Measurements from ENCODE around the gene MRPS27.

The MRPS27 gene

DNA sequence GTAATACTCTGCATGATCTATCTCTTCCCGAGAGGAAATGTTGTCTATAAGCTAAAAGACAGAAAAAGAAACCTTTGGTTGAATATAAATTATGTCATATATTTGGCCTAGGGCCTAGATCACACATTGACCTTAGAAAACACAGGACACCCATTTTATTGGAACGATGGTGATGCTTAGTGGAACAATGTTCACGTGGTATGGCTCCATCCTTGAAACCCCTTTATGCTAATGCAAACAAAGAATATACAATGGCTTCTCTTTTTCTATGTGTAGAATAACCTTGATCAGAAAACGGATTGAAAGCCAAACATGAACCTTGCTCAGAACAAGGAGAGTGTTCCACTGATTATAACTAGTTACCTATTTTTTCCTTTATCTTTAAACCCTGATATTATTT, 24.5 kb downstream of the MRPS27 start:
- no peak overlapping the region for H3K4me3 ChIP-seq (ENCODE audit: low read length)
- DNase-seq (ENCODE audit: low read depth, low spot score), result no peak

GRCh38 chr5:72294473-72294872, 25.6 kb downstream of the MRPS27 start:
- no peak for DNase-seq (ENCODE audit: low read depth, low spot score)
- no peak overlapping the region for H3K4me3 ChIP-seq (ENCODE audit: low read length)

GRCh38 chr5:72293495-72294055, 26.5 kb downstream of the MRPS27 start:
- H3K4me3 ChIP-seq (ENCODE audit: low read length), result no peak overlapping the region
- no peak for DNase-seq (ENCODE audit: low read depth, low spot score)

DNA sequence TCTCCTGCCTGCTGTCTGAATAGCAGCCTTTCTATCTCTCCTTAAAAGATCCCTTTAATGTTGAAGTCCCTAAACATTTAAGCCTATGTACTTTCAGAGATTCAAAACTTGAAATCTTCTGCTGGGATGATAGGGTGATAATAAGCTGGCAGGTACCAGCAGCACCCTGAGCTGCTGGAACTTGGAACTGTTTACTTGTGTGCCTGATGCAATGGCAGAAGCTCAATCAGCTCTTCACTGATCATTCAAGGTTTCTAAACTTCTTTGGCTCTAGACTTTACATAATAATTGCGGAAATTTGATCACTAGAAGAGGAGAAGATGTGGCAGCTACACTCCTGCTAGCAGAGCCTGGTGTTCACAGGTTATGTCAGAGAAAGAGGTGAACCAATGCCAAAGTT, 27.6 kb downstream of the MRPS27 start:
- DNase-seq (ENCODE audit: low read depth, low spot score), result no peak
- no peak overlapping the region for H3K4me3 ChIP-seq (ENCODE audit: low read length)

DNA sequence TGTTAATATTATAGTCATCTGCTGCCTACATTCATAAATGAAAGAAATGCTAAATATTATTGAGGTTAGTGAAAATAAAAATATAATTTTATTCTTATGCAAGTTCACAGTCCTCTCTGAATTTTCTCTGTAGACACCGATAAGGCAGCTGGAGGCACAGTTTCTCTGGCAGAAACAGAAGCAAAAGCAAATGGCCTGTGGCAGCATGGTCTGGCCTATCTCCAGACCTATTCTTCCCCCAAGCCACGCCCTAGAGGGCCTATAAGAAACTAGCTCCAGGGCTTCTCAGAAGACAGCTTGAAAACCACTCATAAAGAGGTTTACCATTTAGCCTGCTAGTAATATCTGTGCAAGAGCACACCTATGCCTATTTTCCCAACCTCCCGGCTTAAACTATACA, 28.4 kb downstream of the MRPS27 start:
- no peak for DNase-seq (ENCODE audit: low read depth, low spot score)

GRCh38 chr5:72290356-72291133, 29.5 kb downstream of the MRPS27 start:
- H3K4me3 ChIP-seq (ENCODE audit: low read length), result no peak overlapping the region
- no peak for DNase-seq (ENCODE audit: low read depth, low spot score)

More for the DNA sequence above, 28.4 kb downstream of the MRPS27 start:
- no peak overlapping the region for H3K4me3 ChIP-seq (ENCODE audit: low read length)

GRCh38 chr5:72288924-72289323, 31.1 kb downstream of the MRPS27 start:
- DNase-seq (ENCODE audit: low read depth, low spot score), result no peak

GRCh38 chr5:72286798-72287197, 33.2 kb downstream of the MRPS27 start:
- no peak overlapping the region for H3K4me3 ChIP-seq (ENCODE audit: low read length)

More at GRCh38 chr5:72288924-72289323, 31.1 kb downstream of the MRPS27 start:
- no peak overlapping the region for H3K4me3 ChIP-seq (ENCODE audit: low read length)

DNA sequence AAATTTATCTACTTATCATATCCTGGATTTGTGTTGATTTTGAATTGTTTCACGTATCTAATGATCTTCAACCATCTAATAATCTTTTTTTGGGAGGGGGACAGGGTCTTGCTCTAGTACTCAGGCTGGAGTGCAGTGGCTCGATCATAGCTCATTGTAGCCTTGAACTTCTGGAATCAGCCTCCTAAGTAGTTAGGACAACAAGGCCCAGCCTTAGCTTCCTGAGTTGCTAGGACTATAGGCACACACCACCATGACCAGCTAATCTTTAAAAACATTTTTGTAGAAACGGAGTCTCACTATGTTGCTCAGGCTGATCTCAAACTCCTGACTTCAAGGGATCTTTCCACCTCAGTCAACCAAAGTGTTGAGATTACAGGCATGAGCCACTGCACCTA, 34.6 kb downstream of the MRPS27 start:
- H3K4me3 ChIP-seq (ENCODE audit: low read length), result no peak overlapping the region

More at GRCh38 chr5:72286798-72287197, 33.2 kb downstream of the MRPS27 start:
- DNase-seq (ENCODE audit: low read depth, low spot score), result no peak

DNA sequence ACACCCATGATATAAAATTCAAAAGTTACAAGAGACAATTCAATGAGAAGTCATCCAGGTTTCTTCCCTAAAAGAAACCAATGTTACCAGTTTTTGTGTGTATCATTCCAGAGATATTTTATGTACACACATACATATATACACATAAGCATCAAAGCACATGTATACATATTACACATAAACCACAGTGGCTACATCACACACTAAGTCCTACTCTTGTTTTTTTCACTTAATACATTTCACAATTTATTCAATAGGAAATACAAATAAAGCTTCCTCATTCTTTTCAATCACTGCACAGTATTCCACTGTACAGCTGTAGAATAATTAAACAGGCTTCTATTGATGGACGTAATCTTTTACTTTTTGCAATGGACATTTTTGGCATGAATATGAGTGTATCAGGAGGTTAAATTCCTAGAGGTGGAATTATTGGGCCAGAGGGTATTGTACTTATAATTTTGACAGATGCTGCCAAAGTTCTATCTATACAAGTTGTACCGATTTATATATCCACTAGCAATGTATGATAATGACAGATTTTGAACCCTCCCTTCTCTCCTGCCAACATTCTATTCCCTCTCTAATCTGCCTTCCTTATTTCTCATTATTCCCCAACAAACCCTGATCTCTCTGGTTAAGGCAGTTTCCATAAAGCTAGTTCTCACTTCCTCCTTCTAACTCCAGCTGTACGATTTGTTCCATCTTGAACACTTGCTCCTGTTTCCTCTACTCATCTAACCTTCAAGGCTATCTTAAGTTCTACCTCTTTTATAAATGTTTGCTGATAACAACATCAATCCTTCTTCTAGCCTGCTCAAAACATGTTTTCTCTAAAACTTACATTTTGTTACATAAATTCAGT, 35.2 kb downstream of the MRPS27 start:
- H3K4me3 ChIP-seq (ENCODE audit: low read length), result no peak overlapping the region
- DNase-seq (ENCODE audit: low read depth, low spot score), result no peak

More for the DNA sequence above, 34.6 kb downstream of the MRPS27 start:
- DNase-seq (ENCODE audit: low read depth, low spot score), result no peak

DNA sequence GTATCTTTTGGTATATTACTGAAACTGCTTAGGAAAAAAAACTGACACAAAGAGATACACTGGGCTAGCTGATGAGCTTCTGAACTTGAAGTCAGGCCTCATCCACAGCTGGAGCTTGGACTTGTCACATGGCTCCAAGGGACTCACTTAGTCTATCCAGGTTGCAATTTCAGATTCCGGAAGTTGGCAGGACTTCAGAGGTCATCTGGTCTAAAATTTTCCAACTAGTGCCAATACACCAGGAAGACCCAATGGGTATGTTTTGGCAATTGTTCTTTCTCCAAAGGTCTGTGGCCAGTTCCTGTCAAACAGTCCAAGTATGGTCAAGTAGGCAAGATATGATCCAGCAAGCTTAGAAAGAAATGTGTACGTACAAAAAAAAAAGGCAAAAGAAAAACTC, 36.7 kb downstream of the MRPS27 start:
- H3K4me3 ChIP-seq (ENCODE audit: low read length), result no peak overlapping the region
- no peak for DNase-seq (ENCODE audit: low read depth, low spot score)

DNA sequence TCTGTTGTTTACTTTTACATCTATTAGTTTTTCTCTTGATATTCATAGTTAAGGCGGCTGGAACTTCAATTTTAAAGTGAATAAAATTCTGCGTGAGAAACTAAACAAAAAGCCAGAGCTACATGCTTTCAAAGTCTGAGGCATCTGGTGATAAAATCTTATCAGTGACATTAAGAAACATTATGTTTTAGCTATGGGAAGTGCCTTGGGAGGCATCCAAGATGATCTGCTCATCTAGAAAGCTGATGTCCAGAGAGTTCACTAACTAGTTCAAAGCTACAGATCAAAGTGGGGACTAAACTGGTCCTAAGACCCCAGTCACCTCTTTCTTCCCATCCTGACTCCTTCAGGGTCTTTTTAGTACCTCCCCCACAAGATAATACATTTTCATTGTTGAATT, 37.2 kb downstream of the MRPS27 start:
- H3K4me3 ChIP-seq (ENCODE audit: low read length), result no peak overlapping the region
- no peak for DNase-seq (ENCODE audit: low read depth, low spot score)

DNA sequence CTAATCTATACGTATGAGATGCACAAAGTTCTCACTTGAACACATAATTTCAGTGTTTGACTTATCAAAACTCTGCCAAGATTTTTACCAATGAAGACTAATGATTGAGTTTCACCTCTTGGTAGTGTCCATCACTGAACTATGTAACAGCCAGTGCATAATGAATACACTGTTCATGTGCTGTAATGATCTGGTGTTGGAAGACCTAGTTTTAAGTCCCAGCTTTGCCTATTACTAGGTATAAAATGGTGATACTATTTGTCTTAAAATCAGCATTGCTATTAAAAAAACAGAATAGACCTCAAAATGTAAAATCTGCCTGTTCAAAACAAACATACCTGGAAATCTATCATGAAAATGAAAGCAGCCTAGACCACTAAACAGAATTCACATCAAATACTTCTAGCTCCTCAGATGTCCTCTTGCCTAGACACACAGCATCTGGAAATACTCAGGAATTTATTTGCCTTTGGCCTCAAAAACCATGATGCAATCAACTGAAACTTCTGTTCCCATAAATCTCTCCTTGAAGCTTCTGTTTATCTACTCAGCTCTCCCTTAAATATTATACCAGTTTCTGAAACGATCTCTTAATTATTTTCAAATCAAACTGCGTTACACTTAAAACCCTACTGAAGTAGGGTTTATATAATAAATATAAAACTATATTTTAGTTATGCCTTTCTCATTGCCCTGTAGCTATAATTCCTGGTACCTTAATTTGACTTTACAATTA, 38.1 kb downstream of the MRPS27 start:
- H3K4me3 ChIP-seq (ENCODE audit: low read length), result no peak overlapping the region
- DNase-seq (ENCODE audit: low read depth, low spot score), result no peak

DNA sequence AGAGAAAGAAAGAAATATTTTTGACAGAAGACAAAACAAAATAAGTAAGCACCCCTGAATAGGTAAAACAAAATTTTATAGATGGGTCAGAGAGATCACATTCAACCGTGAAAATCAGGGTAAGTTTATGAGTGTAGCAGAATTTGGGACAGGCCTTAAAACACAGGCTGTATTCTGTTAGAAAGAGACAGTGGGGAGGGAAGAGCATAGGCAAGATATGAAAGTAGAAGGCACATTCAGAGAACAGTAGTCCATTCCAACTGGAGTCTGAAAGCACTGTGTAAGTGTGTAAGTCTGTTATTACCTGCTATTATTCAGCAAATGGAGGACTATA, 38.6 kb downstream of the MRPS27 start:
- H3K4me3 ChIP-seq (ENCODE audit: low read length), result no peak overlapping the region
- no peak for DNase-seq (ENCODE audit: low read depth, low spot score)

DNA sequence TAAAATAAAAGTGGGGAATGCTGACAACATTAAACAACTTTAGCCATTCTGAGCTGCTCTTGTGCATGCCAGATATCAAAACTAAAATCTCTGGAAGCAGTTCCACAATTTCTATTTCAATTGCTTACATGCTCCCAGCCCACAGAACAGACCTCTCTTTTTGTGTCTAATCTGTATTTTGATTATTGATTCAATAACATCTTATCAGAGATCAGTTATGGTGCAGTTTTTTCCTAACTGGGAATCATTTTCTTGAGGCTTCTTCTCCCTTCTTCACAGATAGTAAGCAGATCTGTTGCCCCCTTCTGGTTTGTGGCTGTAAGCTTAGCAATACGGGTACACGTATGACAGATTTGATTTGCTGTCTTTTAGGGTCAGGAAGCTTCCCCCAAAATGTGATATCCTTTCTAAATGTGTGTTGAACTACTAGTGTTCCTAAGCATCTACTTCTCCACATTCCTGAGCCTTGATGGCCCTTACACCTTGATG, 39.4 kb downstream of the MRPS27 start:
- no peak overlapping the region for H3K4me3 ChIP-seq (ENCODE audit: low read length)
- peak; percentile 22 for DNase-seq (ENCODE audit: low read depth, low spot score)

DNA sequence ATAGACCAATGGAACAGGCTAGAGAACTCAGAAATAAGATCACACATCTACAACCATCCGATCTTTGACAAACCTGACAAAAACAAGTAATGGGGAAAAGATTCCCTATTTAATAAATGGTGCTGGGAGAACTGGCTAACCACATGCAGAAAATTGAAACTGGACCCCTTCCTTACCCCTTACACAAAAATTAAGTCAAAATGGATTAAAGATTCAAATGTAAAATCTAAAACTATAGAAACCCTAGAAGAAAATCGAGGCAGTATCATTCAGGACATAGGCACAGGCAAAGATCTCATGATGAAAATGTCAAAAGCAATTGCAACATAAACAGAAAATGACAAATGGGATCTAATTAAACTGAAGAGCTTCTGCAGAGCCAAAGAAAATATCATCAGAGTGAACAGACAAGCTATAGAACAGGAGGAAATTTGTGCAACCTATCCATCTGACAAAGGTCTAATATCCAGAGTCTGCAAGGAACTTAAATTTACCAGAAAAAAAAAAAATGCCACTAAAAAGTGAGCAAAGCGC, 43.8 kb downstream of the MRPS27 start:
- no peak overlapping the region for H3K4me3 ChIP-seq (ENCODE audit: low read length)
- DNase-seq (ENCODE audit: low read depth, low spot score), result no peak

- DNase-seq (ENCODE audit: low read depth, low spot score), result no peak
- no peak overlapping the region for H3K4me3 ChIP-seq (ENCODE audit: low read length)
Measured at GRCh38 chr5:72273547-72273946, 46.5 kb downstream of the MRPS27 start.

- no peak overlapping the region for H3K4me3 ChIP-seq (ENCODE audit: low read length)
- no peak for DNase-seq (ENCODE audit: low read depth, low spot score)
Measured at GRCh38 chr5:72272398-72272797, 47.6 kb downstream of the MRPS27 start.

GRCh38 chr5:72271702-72272101, 48.3 kb downstream of the MRPS27 start:
- DNase-seq (ENCODE audit: low read depth, low spot score), result no peak

More at GRCh38 chr5:72271702-72272101, 48.3 kb downstream of the MRPS27 start:
- no peak overlapping the region for H3K4me3 ChIP-seq (ENCODE audit: low read length)

All from Jurkat, Clone E6-1 (cell line).